MM.1S (cell line): ENCODE measurements around the gene GSG1.

Experiments used
- DNase-seq: peaks from one replicate; pipeline ENCODE4 v3.0.0-alpha.2; 2015
- H2AFZ ChIP-seq: fragments of 300-600 bp; sonication (generic); 2 replicates; pipeline ENCODE4 v1.6.0; 2016; ENCODE audit warnings: antibody characterized with exemption, low read length
- H3F3A ChIP-seq: fragments of 300-600 bp; sonication (generic); 2 replicates; pipeline ENCODE4 v1.6.1; 2016; ENCODE audit warnings: mild to moderate bottlenecking, antibody characterized with exemption, low read length, moderate library complexity, mixed read lengths; ENCODE audit not compliant: insufficient read depth
- H3K27ac ChIP-seq: fragments of 300-600 bp; sonication (generic); 2 replicates; pipeline ENCODE4 v1.5.1; 2016; ENCODE audit warnings: mild to moderate bottlenecking, low read length
- H3K27me3 ChIP-seq: fragments of 300-600 bp; sonication (generic); replicated peaks from 2 replicates; pipeline ENCODE4 v1.6.0; 2016; ENCODE audit warnings: low read length; ENCODE audit not compliant: insufficient read depth
- H3K36me3 ChIP-seq: fragments of 300-600 bp; sonication (generic); replicated peaks from 2 replicates; pipeline ENCODE4 v1.6.1; 2016; ENCODE audit warnings: mild to moderate bottlenecking, low read length, mixed read lengths; ENCODE audit not compliant: insufficient read depth
- H3K4me1 ChIP-seq: fragments of 300-600 bp; sonication (generic); 2 replicates; pipeline ENCODE4 v1.6.1; 2016; ENCODE audit warnings: low read length, mixed read lengths
- H3K4me2 ChIP-seq: fragments of 300-600 bp; sonication (generic); 2 replicates; pipeline ENCODE4 v1.6.0; 2016; ENCODE audit warnings: low read depth, low read length
- H3K4me3 ChIP-seq: fragments of 300-600 bp; sonication (generic); 2 replicates; pipeline ENCODE4 v1.5.1; 2016; ENCODE audit warnings: low read length, mixed read lengths
- H3K79me2 ChIP-seq: fragments of 300-600 bp; sonication (generic); 2 replicates; pipeline ENCODE4 v1.6.1; 2016; ENCODE audit warnings: mixed run types, low read length, mixed read lengths
- H3K9ac ChIP-seq: fragments of 300-600 bp; sonication (generic); 2 replicates; pipeline ENCODE4 v1.6.1; 2016; ENCODE audit warnings: low read length, mixed read lengths
- H3K9me2 ChIP-seq: fragments of 300-600 bp; sonication (generic); replicated peaks from 2 replicates; pipeline ENCODE4 v1.6.1; 2016; ENCODE audit warnings: mild to moderate bottlenecking, low read length, mixed read lengths; ENCODE audit not compliant: insufficient read depth
- H3K9me3 ChIP-seq: fragments of 300-600 bp; sonication (generic); replicated peaks from 2 replicates; pipeline ENCODE4 v1.6.1; 2016; ENCODE audit warnings: mild to moderate bottlenecking, low read length, mixed read lengths; ENCODE audit not compliant: insufficient read depth
- H4K20me1 ChIP-seq: fragments of 300-600 bp; sonication (generic); 2 replicates; pipeline ENCODE4 v1.6.1; 2016; ENCODE audit warnings: mild to moderate bottlenecking, low read length, moderate library complexity, mixed read lengths; ENCODE audit not compliant: insufficient read depth
- CTCF ChIP-seq: fragments of 300-600 bp; sonication (generic); IDR thresholded peaks from 2 replicates; pipeline ENCODE4 v1.5.1; 2016; ENCODE audit warnings: antibody characterized with exemption, low read length, mixed read lengths
- EZH2 ChIP-seq: fragments of 300-600 bp; sonication (generic); optimal IDR thresholded peaks from 2 replicates; pipeline ENCODE3; 2017; ENCODE audit warnings: low read depth, mild to moderate bottlenecking, antibody characterized with exemption, low read length, mixed read lengths
- EZH2phosphoT487 ChIP-seq: fragments of 300-600 bp; sonication (generic); IDR thresholded peaks from 2 replicates; pipeline ENCODE4 v1.6.1; 2018; ENCODE audit warnings: antibody characterized with exemption, low read length

The GSG1 gene

GRCh38 chr12:13152281-13152680 lies 48.8 kb upstream of the GSG1 start:
- Histone ChIP-seq H3K9me2 (no peaks in the 10 kb centered on the region), H3K27me3 (peaks cover 9% of the 10 kb centered on the region), H3K4me2 (no peak overlapping the region), H4K20me1 (no peaks in the 10 kb centered on the region), H3K4me1 (peaks cover 16% of the 10 kb centered on the region), H3K79me2 (no peaks in the 10 kb centered on the region), H3K27ac (no peak overlapping the region), H3K9me3 (no peaks in the 10 kb centered on the region), H3K4me3 (no peak overlapping the region), H3K9ac (no peak overlapping the region), H3F3A (peaks cover 4% of the 10 kb centered on the region; the same call in 1 of the 2 replicates), H2AFZ (no peak overlapping the region), H3K36me3 (no peaks in the 10 kb centered on the region)
- TF ChIP-seq EZH2phosphoT487, result no peak
- TF ChIP-seq CTCF, result no peak
- TF ChIP-seq EZH2, result no peak
- no peak for DNase-seq

- Histone ChIP-seq H3K9me3 (no peaks in the 10 kb centered on the region), H3K4me2 (no peak overlapping the region), H3K79me2 (no peaks in the 10 kb centered on the region), H3K27ac (no peak overlapping the region), H3K9ac (no peak overlapping the region), H4K20me1 (no peaks in the 10 kb centered on the region), H3K36me3 (no peaks in the 10 kb centered on the region), H3K9me2 (no peaks in the 10 kb centered on the region), H3F3A (peaks cover under 1% of the 10 kb centered on the region; the same call in 1 of the 2 replicates), H3K27me3 (no peaks in the 10 kb centered on the region; the same call in 1 of the 2 replicates), H2AFZ (no peak overlapping the region), H3K4me3 (no peak overlapping the region), H3K4me1 (peaks cover 11% of the 10 kb centered on the region)
- no peak for DNase-seq
- TF ChIP-seq EZH2 (no peak), CTCF (no peak), EZH2phosphoT487 (no peak)
Measured at GRCh38 chr12:13149411-13149810, 45.9 kb upstream of the GSG1 start.

- Histone ChIP-seq H3K4me2 (no peak overlapping the region), H3K9me3 (no peaks in the 10 kb centered on the region), H3K79me2 (no peaks in the 10 kb centered on the region), H4K20me1 (no peaks in the 10 kb centered on the region), H3K36me3 (no peaks in the 10 kb centered on the region), H3K27me3 (no peaks in the 10 kb centered on the region), H3K4me3 (no peak overlapping the region), H3K9ac (no peak overlapping the region), H3K9me2 (no peaks in the 10 kb centered on the region), H2AFZ (no peak overlapping the region), H3K4me1 (peaks cover 7% of the 10 kb centered on the region; the same call in 1 of the 2 replicates), H3F3A (no peaks in the 10 kb centered on the region), H3K27ac (no peak overlapping the region)
- no peak for TF ChIP-seq CTCF
- TF ChIP-seq EZH2, result no peak
- no peak for TF ChIP-seq EZH2phosphoT487
- no peak for DNase-seq
Measured at GRCh38 chr12:13148485-13148847, 45.0 kb upstream of the GSG1 start.
